WTC11 (cell line): Measurements from ENCODE around the gene PIGU.
"Not testable (repeated sequence)": the region's sequence is repeated elsewhere in the genome, so short reads cannot be mapped to it uniquely, and the experiment has no call there.

ENCODE experiments used
- AFF4 ChIP-seq: sonication (generic); formaldehyde crosslinking; IDR thresholded peaks from 2 replicates; pipeline ENCODE4 v1.8.1; 2023; ENCODE audit warnings: mild to moderate bottlenecking, missing genetic modification reagents, borderline replicate concordance
- ATF3 ChIP-seq: sonication (generic); formaldehyde crosslinking; conservative IDR thresholded peaks from 2 replicates; pipeline ENCODE4 v1.8.1; 2022; ENCODE audit warnings: mild to moderate bottlenecking, missing genetic modification reagents
- ATF6 ChIP-seq: sonication (generic); formaldehyde crosslinking; IDR thresholded peaks from 2 replicates; pipeline ENCODE4 v1.8.1; 2023; ENCODE audit warnings: mild to moderate bottlenecking, missing genetic modification reagents
- CTCF ChIP-seq: fragments of 200-600 bp; IDR thresholded peaks from 2 replicates; pipeline ENCODE4 v1.8.0; 2022; ENCODE audit warnings: antibody characterized with exemption
- E2F4 ChIP-seq: sonication (generic); formaldehyde crosslinking; IDR thresholded peaks from 2 replicates; pipeline ENCODE4 v1.8.1; 2022; ENCODE audit warnings: low read depth, mild to moderate bottlenecking, moderate library complexity, missing genetic modification reagents, borderline replicate concordance
- E2F5 ChIP-seq: sonication (generic); formaldehyde crosslinking; IDR thresholded peaks from 2 replicates; pipeline ENCODE4 v1.8.1; 2022; ENCODE audit warnings: mild to moderate bottlenecking, moderate library complexity, missing genetic modification reagents
- ESRRA ChIP-seq: sonication (generic); formaldehyde crosslinking; IDR thresholded peaks from 2 replicates; pipeline ENCODE4 v1.8.1; 2022; ENCODE audit warnings: mild to moderate bottlenecking, missing genetic modification reagents, borderline replicate concordance
- FOXP1 ChIP-seq: sonication (generic); formaldehyde crosslinking; IDR thresholded peaks from 2 replicates; pipeline ENCODE4 v1.8.0; 2022; ENCODE audit warnings: missing genetic modification reagents, mild to moderate bottlenecking, moderate library complexity, borderline replicate concordance
- FOXP4 ChIP-seq: sonication (generic); formaldehyde crosslinking; IDR thresholded peaks from 2 replicates; pipeline ENCODE4 v1.8.0; 2022; ENCODE audit warnings: mild to moderate bottlenecking, missing genetic modification reagents
- MAX ChIP-seq: sonication (generic); formaldehyde crosslinking; IDR thresholded peaks from 2 replicates; pipeline ENCODE4 v1.8.0; 2022; ENCODE audit warnings: mild to moderate bottlenecking, missing genetic modification reagents
- USF1 ChIP-seq: sonication (generic); formaldehyde crosslinking; IDR thresholded peaks from 2 replicates; pipeline ENCODE4 v1.8.0; 2022; ENCODE audit warnings: mild to moderate bottlenecking, missing genetic modification reagents
- USF2 ChIP-seq: sonication (generic); formaldehyde crosslinking; IDR thresholded peaks from 2 replicates; pipeline ENCODE4 v1.8.1; 2023; ENCODE audit warnings: mild to moderate bottlenecking, missing genetic modification reagents, moderate library complexity

- TF ChIP-seq CTCF; FOXP1; ESRRA (CRISPR knock-in tag); AFF4; USF2 (CRISPR knock-in tag); ATF3 (CRISPR knock-in tag); ATF6; FOXP4; E2F5 (CRISPR knock-in tag); USF1 (CRISPR knock-in tag); MAX; E2F4: not testable (repeated sequence)
These were observed 18.2 kb downstream of the PIGU start for GRCh38 chr20:34658654-34659053.
